Spleen (tissue), 7 donors: ENCODE results near the gene ESYT3.

ENCODE experiments used
- POLR2AphosphoS5 ChIP-seq, 3 donors: sonication (generic); formaldehyde crosslinking; IDR thresholded peaks; one replicate each; pipeline ENCODE4 v1.5.1; 2017; ENCODE audit warnings: antibody characterized with exemption in 3 of 3
- TF ChIP-seq, protein P1 (sequence below), 11 experiments: fragments of 200-600 bp in 7 of 11; fragments of 450-650 bp in 4 of 11; sonication (generic) in 4 of 11; IDR thresholded peaks in 8 of 11; conservative IDR thresholded peaks in 3 of 11; 1 replicate in 7 of 11; 2 replicates in 4 of 11; pipeline versions ENCODE4 v1.4.0 to v1.8.0; 2016 to 2021; ENCODE audit warnings: antibody characterized with exemption in 11 of 11, inconsistent platforms in 4 of 11, mild to moderate bottlenecking in 1 of 11
- donor health status: DM: no; HTN: no; CAD: no; lungs with moderate emphysema.
- donor health status: DM: no; HTN: no; CAD: no.
- donor health status: DM: no; HTN: no; CAD: no.

DNA sequence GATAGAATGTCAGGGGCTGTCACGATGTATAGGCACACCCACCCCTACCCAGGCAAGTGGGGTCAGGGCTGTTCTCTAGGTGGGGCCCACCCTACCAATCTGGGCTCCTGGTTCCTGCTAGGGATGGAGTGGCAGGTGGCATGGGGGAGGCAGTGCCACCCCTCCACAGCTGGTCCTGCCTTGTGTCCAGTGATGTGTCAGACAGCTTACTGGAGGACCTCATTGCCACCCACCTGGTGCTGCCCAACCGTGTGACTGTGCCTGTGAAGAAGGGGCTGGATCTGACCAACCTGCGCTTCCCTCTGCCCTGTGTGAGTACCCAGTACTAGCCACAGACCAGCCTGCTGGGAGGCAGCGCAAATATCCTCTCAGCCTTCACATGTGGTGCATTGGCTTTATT lies 27.5 kb downstream of the ESYT3 start:
- TF ChIP-seq, protein P1, sequence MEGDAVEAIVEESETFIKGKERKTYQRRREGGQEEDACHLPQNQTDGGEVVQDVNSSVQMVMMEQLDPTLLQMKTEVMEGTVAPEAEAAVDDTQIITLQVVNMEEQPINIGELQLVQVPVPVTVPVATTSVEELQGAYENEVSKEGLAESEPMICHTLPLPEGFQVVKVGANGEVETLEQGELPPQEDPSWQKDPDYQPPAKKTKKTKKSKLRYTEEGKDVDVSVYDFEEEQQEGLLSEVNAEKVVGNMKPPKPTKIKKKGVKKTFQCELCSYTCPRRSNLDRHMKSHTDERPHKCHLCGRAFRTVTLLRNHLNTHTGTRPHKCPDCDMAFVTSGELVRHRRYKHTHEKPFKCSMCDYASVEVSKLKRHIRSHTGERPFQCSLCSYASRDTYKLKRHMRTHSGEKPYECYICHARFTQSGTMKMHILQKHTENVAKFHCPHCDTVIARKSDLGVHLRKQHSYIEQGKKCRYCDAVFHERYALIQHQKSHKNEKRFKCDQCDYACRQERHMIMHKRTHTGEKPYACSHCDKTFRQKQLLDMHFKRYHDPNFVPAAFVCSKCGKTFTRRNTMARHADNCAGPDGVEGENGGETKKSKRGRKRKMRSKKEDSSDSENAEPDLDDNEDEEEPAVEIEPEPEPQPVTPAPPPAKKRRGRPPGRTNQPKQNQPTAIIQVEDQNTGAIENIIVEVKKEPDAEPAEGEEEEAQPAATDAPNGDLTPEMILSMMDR (IDR thresholded peaks at IDR 0.05 in 8 of 11, conservative IDR thresholded peaks at IDR 0.05 in 3 of 11), result no peak
- no peak for TF ChIP-seq POLR2AphosphoS5 (IDR thresholded peaks at IDR 0.05)
